HG02759 (cell line): Measurements from ENCODE around the gene UQCC2.

Experiments used
- ATAC-seq: cut with Tn5 transposase; IDR thresholded peaks from one replicate; pipeline ENCODE4 v1.9.1; 2021; ENCODE audit warnings: mild to moderate bottlenecking, moderate library complexity; ENCODE audit not compliant: unreplicated experiment

UQCC2 gene

GRCh38 chr6:33678233-33678931 is 33.1 kb downstream of the UQCC2 start:
- no peak for ATAC-seq

DNA sequence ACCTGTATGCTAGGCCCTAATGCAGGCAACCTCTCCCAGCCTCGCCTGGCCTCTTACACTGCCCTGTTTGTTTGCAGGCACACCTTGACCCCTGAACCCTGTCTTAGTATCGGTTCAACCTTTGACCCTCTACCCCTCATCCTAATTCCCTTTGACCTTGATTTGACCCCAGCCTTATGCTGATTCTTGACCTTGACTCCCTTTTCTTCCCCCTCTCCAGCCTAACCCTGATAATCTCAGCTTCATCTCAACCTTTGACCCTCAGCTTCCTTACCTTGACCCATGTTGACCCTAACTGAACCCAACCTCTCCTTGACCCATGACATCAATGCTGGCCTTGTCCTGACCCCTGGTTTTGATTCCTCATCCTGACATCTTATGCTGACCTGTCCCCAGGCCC is 33.8 kb downstream of the UQCC2 start:
- ATAC-seq = no peak

- ATAC-seq = no peak
These were observed 34.3 kb downstream of the UQCC2 start for GRCh38 chr6:33677143-33677660.

- no peak for ATAC-seq
These were observed 34.9 kb downstream of the UQCC2 start for GRCh38 chr6:33676416-33677142.

DNA sequence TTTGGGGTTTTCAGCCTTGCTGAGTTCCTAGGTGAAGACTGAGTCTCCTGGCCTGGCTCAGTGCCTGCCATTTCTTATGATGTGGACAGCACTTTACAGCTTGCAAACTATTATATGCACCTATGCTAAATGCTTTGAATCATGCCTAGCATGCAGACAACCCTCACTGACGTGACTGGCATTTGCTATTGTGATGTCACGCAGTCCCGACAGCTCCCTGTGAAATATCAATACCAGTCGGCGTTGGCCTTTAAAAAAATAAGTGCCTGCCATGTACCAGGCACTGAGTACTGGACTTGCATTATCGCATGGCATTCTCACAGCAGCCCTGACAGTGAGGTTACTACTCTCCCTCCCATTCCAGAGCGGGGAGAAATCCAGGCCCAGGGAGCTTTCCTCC is 35.5 kb downstream of the UQCC2 start:
- ATAC-seq = no peak

DNA sequence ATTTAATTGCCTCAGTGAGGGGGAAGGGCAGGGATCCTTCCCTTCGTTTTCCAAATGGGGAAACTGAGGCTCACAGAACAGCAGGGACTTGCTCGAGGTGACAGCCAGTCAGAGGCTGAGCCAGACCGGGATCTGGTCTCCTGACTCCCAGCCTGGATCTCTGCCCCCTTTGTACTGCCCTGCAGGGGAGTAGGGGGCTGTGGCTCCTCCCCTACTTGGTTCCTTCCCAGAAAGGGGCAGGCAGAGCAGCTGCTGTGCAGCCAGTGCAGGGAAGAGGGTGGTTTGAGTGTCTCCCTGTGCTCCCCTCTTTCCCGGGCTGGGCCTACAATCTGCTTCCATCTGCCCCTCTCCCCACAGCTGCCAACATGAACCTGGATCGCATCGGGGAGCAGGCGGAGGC is 37.6 kb downstream of the UQCC2 start:
- no peak for ATAC-seq

DNA sequence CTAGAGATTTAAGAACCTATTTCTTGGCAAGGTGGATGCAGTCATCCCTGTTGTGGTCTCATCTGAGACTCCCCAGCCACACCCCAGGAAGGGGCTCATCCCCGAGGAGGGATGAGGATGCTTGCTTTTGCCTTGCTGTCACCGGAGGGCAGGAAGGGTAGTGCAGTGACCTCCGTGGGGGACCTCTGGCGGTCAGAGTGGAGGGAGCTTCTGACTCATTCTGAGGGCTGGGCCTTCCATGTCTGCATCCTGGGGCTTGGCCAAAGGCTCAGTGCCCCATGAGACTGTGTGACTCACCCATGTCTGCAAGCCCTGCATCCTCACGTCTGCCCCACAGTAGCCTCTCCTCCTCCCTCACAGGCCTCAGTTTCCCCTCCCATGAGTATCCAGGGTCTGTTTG is 38.7 kb downstream of the UQCC2 start:
- ATAC-seq = no peak

DNA sequence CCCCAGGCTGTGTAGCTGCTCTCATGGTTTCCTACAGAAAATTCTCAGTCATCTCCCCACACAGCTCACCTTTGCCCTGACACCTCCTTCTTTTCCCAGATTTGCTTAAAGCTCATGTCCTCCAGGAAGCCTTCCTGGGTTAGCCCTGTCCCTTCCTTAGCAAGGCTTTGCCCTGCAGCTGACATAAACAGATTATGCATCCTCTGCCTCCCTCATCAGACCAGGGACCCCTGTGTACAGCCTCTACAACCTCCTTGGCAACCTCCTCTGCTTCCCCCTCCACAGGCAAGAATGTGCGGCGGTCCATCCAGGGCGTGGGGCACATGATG is 39.8 kb downstream of the UQCC2 start:
- no peak for ATAC-seq

GRCh38 chr6:33670971-33671743 is 40.3 kb downstream of the UQCC2 start:
- no peak for ATAC-seq

GRCh38 chr6:33670086-33670660 is 41.3 kb downstream of the UQCC2 start:
- no peak for ATAC-seq

DNA sequence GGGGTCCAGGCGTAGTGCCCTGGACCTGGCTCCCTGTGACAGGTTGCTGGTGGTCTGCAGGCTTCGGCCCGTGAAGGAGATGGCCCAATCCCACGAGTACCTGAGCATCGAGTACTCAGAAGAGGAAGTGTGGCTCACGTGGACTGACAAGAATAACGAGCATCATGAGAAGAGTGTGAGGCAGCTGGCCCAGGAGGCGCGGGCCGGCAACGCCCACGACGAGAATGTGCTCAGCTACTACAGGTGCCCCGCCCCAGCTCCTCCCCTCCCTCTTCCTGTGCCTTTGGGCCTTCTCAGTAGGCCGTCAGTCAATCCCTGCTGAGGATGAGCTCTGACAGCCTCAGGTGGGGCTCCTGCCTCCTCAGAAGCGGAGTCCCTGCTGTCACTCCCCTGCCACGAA is 42.6 kb downstream of the UQCC2 start:
- ATAC-seq = no peak

DNA sequence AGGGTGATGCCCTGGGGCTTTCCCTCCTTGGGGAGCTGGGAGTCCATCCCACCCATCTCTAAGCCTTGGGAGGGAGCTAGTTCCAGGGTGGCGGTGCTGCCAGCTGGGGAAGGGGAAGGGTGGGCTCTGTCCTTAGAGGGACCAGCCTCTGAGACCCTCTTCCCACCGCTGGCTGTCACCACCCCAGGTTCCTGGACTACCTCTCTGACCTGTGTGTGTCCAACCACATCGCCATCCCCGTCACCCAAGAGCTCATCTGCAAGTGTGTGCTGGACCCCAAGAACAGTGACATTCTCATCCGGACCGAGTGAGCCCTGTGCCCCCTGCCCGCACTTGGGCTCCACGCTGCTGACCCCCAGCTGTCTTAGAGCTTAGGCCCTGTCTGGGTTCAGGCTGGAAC is 43.2 kb downstream of the UQCC2 start:
- no peak for ATAC-seq

- ATAC-seq = no peak
These were observed 43.7 kb downstream of the UQCC2 start for GRCh38 chr6:33667776-33668175.

GRCh38 chr6:33667072-33667471 is 44.4 kb downstream of the UQCC2 start:
- no peak for ATAC-seq

DNA sequence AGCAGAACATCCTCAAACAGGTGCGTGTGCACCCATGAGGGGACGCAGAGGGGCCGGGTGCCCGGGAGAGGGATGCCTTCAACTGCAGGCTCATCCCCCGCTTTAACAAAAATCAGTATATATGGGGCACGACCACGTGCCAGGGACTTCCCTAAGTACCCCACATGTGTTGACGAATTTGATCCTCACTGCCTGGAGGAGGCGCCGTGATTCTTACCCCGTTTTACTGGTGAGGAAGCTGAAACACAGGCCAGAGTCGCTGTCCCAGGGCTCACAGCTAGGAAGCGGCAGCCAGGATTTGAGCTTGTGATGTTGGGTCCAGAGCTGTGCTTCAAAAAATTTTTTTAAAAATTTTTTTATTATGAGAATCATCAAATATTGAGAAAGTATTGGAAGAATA is 45.5 kb downstream of the UQCC2 start:
- no peak for ATAC-seq

DNA sequence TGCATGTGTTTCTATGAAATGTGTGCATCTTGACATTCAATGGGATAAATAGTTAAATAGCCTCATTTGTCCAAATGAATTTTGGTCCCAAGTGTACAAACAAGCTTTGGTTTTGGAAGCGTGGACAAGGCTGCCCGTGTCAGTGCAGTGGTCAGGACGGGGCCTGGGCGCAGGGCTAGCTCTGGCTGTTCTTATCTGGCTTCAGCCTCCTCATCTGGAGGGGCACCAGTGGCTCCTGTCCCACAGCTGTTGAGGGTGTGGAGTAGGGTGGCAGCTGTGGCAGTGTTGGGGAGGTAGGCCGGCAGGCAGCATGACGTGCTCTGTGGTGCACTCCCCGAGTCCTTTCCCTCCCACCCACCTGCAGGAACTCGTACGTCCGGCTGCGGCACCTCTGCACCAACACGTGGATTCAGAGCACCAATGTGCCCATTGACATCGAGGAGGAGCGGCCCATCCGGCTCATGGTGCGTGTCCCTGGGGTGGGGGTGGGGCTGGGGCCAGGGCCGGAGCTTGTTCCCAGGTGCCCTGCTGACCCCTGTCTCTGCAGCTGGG is 46.9 kb downstream of the UQCC2 start:
- no peak for ATAC-seq

DNA sequence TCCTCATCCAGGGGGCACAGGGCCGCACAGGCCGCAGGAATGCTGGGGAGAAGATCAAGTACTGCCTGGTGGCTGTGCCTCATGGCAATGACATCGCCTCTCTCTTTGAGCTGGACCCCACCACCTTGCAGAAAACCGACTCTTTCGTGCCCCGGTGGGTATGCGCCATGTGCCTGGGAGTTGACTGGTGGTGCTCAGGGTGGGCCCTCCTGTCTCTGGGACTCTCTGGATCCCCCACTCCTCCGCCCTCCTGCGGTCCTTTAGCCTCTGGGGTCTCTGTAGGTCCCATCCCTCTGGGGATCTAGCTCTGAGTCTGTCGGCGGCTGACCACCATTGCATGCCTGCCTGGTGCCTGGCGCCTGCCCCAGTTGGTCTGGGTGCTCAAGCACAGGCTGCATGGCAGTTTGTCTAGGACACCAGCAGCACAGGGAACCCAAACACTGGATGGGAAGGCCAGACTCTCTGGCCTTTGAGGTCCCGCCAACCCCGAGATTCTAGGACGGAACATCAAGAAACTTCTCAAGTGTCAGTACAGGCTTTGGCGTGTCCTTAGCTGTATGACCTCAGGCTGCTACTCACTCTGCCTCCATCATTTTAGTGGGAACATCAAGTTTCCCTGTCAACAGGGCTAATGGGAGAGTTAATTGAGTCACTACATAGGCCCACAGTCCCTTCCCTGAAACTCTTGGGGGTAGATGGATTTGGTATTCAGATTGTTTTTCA is 47.6 kb downstream of the UQCC2 start:
- ATAC-seq = no peak

GRCh38 chr6:33663028-33663427 is 48.5 kb downstream of the UQCC2 start:
- ATAC-seq = no peak

- no peak for ATAC-seq
These were observed 49.2 kb downstream of the UQCC2 start for GRCh38 chr6:33662318-33662717.

DNA sequence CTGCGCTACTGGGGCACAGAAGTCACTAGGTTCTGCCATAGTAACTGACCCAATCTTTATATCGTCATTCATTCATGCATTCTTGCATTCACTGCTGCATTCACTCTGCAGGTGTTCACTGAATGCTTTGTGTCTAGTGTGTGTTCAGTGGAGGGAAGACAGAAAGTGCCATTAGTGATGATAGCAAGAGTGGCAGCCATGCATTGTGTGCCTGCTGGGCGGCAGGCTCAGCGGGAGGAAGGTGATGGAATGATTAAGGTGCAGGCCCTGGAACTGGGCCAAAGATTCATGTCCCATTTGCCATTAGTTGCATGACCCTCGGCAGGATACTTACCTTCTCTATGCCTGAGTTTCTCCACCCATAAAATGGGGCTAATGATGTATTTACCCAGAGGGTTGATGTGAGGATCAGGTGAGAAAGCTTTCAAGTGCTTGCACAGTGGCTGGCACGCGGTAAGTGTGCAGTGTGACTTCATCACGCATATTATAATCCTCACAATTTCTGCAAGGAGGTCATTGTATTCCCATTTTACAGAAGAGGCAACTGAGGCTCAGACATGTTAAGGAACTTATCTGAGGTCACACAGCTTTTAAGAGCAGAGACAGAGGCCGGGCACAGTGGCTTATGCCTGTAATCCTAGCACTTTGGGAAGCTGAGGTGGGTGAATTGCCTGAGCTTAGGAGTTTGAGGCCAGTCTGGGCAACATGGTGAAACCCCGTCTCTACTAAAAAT is 50.2 kb downstream of the UQCC2 start:
- no peak for ATAC-seq
